GM19395 (cell line): ENCODE measurements around the gene COL15A1.

Source experiments
- ATAC-seq: cut with Tn5 transposase; IDR thresholded peaks from one replicate; pipeline ENCODE4 v1.9.1; 2021; ENCODE audit warnings: mild to moderate bottlenecking, moderate library complexity; ENCODE audit not compliant: unreplicated experiment

The COL15A1 gene

GRCh38 chr9:98992107-98992884 is 48.6 kb downstream of the COL15A1 start:
- ATAC-seq, result no peak

DNA sequence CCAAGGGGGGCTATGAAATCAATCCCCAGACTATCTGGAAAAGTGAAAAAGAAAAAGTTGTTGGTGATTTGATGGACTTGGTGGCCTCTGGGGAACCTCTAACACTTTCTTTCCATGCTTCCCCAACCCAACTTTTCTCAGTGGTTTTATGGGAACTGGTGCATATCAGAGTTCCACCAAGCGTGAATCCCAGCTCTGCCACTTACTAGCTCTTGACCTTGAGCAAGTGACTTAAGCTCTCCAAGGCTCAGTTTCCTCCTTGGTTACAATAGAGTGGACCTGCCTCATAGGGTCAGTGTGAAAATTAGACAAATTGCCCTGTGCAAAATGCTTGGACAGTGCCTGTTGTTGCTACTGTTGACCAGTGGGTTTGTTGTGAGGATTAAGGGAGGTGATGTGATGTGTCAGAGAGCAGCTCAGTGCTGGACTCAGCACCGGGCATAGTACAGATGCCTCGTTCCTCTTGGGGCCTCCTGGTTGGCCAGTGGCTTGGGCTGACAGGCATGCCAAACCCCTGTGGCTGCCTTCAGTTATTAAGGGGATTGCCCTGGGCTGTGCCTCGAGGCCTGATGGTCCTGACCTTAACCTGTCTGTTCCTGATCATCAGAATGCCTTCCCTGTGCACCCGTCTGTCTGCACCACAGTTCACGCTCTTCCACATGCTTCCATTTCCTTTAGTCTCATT is 49.3 kb downstream of the COL15A1 start:
- peak; percentile 25 for ATAC-seq

GRCh38 chr9:98993570-98993945 is 49.9 kb downstream of the COL15A1 start:
- peak; percentile 85 for ATAC-seq

DNA sequence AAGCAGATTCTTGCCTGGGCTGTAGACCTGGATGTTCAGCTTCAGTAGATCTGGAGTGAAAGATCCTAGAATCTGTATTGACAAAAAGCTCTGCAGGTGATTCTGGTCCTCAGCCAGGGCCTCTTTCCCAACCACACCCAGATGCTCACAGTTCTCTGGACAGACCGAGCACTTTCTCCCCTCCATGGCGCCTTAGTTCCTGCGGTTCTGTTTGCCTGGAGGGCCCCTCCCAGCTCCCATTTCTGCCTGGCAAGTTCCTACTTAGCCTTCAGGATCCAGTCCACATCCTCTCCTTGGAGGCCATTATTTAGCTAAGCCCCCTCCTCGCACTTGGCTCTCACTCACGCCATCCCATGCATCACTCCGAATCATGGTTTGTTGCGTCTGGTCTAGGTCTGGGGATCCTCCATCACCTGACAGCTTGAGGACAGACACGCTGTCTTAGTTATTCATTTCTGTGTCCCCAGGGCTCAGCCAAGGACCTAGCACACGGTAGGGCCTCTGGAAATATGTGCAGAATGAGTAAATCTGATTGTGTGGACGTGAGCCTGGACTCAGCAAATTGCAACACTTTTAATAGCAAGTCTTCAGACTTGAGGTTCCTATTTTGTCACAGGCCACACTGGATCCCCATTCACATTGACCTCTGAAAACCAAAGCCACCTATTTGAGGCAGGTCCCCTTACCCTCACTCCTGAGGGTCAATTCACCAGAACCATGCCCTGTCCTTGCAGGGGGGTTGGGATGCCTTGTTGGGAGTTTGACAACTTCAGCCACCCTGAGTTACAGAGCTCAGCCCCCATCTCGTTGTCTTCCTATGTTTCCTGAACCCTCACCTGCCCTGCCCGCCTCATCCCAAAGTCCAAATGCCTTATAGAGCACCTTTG is 50.7 kb downstream of the COL15A1 start:
- ATAC-seq, result no peak

DNA sequence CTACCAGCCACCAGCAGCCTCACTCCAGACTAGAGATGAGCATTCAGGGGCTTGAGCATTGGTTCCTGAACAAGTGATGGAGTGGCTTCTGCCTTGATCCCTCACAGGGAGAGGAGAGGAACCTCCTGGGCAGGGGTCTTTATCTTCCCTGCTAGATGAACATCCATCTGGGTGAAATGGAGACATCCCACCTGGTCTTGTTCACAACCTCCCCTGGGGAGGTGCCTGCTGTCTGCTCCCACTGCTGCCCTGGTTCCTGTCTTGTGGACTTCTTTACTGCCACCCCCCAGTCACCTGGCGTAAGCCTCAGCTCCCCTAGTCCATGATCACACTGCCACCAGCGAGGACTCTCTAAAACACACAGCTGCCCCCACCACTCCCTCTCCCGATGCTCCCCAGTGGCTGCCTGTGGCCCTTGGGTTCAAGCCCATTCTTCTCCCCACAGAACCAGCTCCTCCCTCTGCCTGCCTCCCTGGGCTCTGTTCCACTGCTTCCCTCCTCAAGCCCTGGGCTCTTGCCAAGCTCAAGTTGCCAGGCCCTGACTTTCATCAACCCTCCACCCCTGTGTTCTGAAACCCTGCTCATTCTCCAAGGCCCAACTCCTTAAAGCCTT is 51.5 kb downstream of the COL15A1 start:
- no peak for ATAC-seq

DNA sequence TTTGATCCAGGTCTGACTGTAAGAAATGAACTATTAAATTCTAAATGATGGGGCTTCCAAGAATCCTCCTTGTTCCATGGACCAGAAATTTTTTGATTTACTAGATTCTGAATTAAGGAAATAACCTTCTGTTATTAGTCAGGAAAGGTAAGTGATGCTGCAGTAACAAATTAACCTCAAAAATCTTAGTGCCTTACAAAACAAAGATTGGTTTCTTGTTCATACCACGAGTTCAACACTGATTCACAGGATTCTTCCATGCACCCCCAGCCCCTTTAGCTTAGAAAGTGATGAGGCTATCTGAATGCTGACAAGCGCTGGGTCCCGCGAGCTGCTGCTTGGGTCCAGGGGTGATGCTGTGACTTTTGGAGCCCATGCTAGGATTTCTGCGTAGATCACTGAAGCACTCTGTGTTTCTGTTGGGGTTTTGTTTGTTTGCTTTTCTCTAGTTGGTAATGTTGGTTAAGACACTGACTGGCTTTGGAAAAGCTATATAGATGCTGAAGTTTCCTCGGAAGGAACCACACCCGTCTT is 52.3 kb downstream of the COL15A1 start:
- no peak for ATAC-seq

DNA sequence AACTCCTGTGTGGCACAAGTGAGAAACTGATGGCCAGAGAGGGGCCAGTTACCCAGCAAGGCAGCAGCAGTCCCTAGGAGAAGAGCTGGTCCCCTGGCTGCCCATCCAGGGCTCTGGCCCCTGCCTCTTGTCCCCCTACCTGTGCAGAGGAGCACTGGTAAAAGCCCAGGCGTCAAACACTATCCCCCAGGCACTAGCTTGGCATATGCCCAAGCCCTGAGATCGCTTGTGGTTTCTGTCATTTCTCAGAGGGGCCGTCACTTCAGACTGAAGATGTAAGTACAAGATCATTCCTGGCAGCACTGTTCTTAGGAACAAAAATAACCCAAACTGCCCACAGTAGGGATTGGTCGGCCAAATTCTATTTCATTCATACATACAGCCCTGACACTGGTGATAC is 53.9 kb downstream of the COL15A1 start:
- ATAC-seq, result no peak

DNA sequence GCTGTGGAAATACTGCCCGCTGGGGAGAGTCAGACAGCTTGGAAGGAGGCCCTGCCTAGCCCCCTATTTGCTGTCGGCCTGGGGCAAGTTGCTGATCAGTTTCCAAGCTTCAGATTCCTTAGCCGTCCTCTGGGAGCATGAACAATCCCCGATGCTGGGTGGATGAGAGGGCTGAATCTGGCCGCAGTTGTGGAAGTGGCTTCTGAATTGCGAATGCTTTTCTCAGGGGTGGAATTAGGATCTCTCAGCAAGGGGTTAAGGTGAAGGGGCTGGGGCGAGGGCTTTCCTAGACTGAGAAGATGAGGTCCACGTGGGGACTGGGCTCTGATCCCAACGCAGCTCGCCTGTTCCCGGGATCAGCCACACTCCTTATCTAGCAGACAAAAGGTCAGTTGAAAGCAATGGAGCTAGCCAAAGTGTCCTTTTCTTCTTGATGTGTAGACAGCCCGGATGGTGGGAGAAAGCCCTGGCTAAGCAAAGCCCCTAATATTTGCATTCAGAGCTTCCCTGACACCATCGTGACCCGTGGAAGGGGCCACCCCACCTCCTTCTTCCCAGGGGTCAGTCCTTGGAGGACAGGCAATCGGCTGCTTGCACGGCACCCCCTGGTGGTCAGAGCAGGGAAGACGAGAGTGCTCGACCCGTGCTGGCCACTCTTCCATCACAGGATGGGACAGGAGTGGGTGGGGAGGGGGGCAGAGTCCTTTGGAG is 54.9 kb downstream of the COL15A1 start:
- ATAC-seq, result peak; percentile 70

DNA sequence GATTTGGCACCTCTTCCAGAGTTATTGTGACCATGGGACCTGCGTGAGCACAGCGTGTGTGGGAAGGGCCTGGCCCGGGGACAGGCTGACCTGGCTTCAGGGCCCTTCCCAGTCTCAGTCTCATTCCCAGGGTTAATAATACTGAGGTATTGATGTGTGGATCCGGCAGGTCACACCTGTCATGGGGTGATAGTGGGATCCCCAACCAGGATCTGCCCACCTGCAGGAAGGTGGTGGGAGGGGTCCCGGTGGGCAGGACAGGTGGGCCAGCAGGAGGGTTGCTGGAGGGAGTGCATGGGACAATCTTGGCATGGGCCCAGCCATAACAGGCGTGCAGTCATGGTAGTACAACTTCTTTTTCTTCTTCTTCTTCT is 55.4 kb downstream of the COL15A1 start:
- no peak for ATAC-seq

DNA sequence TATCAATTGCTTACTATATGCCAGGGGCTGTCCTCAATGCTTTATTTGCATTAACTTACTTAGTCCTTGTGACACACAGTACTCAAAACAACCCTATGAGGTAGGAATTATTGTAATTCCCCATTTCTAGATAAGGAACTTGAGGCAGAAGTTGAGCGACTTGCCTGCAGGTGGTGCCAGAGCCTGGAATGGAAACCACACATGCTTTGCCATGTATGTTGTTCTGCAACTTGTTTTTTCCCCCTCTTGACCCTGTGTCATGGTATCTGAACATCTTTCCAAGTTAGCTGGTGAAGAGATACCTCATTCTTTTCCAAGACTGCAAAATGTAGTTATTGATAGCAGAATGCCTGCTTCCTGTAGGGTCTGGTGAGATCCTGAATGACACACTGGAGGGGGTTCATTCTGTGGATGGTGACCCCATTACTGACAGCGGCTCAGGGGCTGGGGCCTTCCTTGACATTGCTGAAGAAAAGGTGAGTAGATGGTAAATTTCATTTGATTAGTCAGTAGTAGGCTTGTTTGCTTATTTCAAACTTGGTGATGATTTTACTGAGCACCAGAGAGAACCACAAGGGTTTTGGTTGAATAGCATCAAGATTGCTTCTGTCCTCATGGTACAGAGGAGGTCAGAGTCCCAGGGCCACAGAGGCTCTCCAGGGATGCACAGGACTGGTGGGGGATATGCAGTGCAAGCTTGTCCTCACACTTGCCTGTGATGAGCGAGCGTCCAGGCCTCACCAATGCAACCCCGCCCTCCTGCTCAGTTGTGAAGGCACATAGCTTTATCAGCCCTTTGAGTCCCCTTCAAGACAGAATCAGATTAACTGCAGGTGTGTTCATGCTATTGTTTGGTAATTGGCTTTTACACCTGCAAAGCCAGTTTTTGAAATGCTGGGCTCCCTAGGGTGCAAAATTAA is 57.0 kb downstream of the COL15A1 start:
- ATAC-seq, result peak; percentile 59

GRCh38 chr9:99001892-99002291 is 58.2 kb downstream of the COL15A1 start:
- ATAC-seq, result no peak

GRCh38 chr9:99002706-99003105 is 59.0 kb downstream of the COL15A1 start:
- ATAC-seq, result no peak

- no peak for ATAC-seq
These were observed 59.6 kb downstream of the COL15A1 start for GRCh38 chr9:99003308-99003707.

DNA sequence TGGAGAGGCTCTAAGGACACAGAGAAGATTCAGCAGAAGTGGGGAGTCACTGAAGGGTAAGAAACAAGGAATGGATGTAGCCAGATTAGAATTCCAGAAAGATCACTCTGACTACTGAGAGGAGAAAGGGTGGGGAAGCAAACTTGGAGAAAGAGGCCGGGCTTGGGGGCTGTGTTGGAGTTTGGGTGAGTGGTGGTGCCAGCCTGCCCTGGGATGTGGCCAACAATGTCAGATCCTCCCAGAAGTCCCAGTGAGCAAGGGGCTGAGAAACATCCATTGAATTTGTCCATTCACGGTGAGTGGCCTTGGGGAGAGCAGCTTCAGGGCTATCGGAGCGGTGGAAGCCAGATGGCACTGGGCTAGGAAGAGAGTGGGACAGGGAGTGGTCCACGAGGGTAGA is 60.4 kb downstream of the COL15A1 start:
- ATAC-seq, result no peak

- no peak for ATAC-seq
These were observed 61.2 kb downstream of the COL15A1 start for GRCh38 chr9:99004717-99005460.

DNA sequence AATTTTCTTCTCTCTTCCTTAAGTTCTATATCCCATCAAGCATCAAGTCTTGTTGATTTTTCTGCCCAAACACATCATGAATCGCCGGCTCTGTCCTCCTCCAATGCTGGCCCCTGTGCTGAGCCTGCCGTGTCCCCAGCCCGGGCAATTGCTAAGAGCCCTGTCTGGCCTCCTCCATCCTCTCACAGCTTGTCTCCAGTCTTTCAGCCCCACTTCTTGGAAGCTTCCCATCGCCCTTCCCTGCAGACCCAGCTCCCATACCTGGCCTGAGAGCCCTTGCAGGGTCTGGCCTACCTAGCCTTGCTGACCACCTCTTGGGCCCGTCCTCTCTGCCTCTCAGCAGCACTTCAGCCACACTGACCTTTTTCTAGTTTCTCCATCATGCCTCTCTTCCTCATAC is 61.9 kb downstream of the COL15A1 start:
- no peak for ATAC-seq

DNA sequence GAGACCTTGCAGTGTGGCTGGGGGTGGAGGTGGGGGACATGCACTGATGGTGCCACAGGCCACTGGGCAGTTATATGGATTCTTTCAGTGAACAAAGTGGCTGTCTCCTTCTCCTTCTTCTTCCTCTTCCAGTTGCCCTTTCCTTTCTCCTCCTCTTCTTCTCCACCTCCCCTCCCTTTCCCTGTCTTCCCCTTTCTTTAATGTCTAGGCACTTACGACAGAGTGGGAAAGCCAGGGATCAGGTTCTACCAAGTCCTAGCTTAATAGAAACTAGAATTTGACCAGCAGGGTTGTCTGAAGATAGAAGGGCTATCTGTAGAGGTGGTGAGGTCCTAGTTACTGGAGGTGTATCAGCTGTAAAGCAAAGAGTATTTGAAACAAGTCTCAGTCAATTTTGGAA is 62.8 kb downstream of the COL15A1 start:
- no peak for ATAC-seq

DNA sequence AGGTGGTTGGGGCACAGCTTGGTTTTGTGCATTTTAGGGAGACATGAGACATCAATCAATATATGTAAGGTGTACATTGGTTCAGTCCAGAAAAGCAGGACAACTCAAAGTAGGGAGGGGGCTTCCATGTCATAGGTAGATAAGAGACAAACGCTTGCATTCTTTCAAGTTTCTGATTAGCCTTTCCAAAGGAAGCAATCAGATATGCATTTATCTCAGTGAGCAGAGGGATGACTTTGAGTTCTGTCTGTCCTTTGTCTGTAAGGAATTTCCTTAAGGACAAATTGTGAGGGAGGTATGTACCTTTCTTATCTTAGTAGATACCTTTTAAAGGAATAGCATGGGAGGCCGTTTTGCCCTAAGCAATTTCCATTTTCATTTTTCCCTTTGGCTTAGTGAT is 63.3 kb downstream of the COL15A1 start:
- ATAC-seq, result no peak

- ATAC-seq, result no peak
These were observed 64.5 kb downstream of the COL15A1 start for GRCh38 chr9:99008203-99008602.
